COR-L47 (cell line): Measurements from ENCODE around the gene SEC63.
"Not testable (repeated sequence)": the region's sequence is repeated elsewhere in the genome, so short reads cannot be mapped to it uniquely, and the experiment has no call there.

Experiments
- DNase-seq: peaks from one replicate; lab custom pipeline; 2025; lab: John Stamatoyannopoulos, UW

SEC63 gene

GRCh38 chr6:107862383-107862782, 95.6 kb downstream of the SEC63 start:
- no peak for DNase-seq

GRCh38 chr6:107860963-107861362, 97.0 kb downstream of the SEC63 start:
- DNase-seq = not testable (repeated sequence)

DNA sequence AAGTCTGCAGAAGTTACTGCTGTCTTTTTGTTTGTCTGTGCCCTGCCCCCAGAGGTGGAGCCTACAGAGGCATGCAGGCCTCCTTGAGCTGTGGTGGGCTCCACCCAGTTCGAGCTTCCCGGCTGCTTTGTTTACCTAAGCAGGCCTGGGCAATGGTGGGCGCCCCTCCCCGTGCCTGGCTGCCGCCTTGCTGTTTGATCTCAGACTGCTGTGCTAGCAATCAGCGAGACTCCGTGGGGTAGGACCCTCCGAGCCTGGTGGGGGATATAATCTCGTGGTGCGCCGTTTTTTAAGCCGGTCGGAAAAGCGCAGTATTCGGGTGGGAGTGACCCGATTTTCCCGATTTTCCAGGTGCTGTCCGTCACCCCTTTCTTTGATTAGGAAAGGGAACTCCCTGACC, 97.9 kb downstream of the SEC63 start:
- not testable (repeated sequence) for DNase-seq

DNA sequence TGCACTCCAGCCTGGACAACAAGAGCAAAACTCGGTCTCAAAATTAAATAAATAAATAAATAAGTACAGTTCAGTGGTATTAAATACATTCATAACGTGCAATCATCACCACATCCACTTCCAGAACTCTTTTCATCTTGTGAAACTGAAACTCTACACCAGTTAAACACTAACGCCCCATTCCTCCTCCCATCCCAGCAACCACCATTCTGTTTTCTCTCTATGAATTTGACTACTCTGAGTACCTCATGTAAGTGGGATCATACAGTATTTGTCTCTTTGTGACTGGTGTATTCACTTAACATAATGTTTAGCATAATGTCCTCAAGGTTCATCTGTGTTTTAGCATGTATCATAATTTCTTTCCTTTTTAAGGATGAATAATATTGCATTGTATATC, 104.8 kb downstream of the SEC63 start:
- DNase-seq = no peak

DNA sequence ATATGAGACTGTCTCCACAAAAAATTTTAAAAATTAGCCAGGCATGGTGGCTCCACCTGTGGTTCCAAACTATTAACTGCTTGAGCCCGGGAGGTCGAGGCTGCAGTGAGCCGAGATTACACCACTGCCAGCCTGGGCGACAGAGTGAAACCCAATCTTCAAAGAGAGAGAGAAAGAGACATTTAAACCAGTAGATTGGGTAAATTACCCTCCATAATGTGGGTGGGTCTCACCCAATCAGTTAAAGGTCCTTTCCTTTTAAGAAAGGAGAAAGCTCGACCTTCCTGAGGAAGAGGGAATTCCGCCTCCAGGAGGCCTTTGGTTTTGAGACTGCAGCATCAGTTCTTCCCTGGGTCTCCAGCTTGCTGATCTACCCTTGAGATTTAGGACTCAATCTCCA, 108.7 kb downstream of the SEC63 start:
- no peak for DNase-seq

GRCh38 chr6:107847844-107848802, 109.9 kb downstream of the SEC63 start:
- DNase-seq = peak; percentile 30

- DNase-seq = no peak
These were observed 111.7 kb downstream of the SEC63 start for GRCh38 chr6:107846262-107846795.

GRCh38 chr6:107845777-107846176, 112.2 kb downstream of the SEC63 start:
- DNase-seq = no peak

- no peak for DNase-seq
These were observed 114.6 kb downstream of the SEC63 start for GRCh38 chr6:107843400-107843799.

DNA sequence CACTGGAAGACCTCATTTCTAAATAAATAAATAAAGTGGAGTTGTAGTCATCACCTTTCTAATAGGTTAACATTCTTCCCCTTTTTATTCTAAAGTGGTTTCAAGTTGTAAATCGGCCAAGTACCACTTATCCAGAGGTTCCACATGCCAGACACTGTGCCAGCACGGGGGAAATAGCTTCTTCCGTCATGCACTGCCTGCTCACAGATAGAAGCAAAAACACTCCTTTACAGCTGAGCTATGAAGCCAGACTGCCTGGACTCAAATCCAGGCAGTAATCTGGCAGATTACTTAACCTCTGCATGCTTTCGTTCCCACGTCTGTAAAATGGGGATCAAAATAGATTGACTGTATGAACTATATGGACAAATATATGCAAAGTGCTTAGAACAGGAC, 116.7 kb downstream of the SEC63 start:
- no peak for DNase-seq

- DNase-seq = no peak
These were observed 117.3 kb downstream of the SEC63 start for GRCh38 chr6:107840636-107841274.

DNA sequence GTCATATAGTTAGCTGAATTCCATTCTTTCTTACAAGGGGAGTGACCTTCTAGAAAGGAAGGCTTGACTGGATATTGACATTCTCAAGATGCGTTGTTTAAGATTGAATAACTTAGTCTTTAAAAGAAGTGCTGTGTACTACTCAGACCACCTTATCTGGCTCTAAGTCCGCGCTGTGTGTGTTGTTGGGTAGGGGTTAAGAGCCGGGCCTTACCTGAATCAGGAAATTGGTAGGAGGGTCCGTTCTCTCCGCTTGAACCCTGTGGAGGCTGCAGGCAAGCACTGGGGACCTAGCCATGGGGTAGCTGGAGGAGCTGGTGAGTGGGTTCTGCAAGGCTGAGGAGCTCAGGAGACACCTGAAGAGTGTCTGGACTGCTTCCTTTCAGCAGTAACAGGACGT, 124.9 kb downstream of the SEC63 start:
- DNase-seq = no peak

DNA sequence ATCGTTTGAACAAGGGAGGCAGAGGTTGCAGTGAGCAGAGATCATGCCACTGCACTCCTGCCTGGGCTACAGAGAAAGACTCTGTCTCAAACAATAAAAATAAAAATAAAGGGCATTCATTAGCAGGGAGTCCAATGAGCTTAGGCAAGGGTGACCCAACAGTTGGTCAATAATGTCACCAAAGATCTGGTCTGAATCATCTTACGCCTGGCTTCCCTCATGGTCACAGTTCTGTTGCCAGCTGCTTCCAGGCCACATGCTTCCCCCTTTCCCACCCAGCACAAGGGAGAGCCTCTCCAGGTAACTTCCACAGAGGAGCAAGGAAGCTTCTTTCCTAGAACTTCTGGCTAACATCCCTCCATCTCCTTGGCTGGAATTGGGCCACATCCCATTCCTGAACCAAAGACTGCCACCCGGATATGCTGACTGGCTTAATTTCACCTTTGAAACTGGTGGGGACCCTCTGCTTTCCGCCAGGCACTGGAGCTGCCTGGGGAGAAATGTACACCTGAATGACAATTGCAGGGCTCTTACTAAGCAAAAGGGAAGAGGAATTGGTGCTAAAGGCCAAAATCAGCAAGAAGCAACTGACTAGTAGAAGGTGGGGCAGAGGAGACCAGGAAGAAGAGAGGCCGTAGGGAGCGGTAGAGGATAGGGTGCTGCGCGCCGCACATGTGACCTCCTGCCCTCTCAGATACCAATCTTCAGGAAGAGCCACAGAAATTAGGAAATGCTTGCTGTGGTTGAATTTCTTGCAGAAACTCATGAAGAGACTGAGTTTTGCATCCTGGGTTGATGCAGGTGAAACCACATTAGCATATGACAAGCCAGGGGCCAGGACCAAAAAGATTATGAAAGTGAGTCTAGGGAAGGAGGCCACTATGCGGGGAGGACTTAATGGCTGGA, 125.6 kb downstream of the SEC63 start:
- no peak for DNase-seq

GRCh38 chr6:107830060-107830459, 127.9 kb downstream of the SEC63 start:
- DNase-seq = no peak

- no peak for DNase-seq
These were observed 130.5 kb downstream of the SEC63 start for GRCh38 chr6:107827541-107827940.

DNA sequence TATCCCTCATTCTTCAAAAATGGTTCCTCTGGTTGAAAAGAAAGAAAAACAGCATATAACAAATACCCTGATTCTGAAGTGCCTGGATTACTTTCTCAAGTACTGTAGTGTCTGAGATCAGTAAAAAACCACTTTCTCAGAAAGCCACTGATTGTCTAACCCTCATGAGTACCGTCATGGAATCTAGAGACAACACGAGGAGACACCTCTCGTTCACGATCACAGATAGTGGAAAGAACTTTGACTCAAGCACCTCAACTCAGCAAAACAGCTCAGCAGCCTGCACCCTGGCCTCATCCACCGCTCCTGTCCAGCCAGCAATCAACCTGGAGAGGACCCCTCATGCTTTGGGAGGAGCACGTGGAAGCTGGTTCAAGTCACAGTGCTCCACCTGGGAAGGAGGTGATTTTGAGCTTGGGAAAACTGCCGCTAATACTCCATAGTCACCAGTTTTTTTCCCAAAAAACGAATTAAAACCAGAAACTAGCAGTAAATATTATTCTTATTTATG, 134.9 kb downstream of the SEC63 start:
- no peak for DNase-seq

DNA sequence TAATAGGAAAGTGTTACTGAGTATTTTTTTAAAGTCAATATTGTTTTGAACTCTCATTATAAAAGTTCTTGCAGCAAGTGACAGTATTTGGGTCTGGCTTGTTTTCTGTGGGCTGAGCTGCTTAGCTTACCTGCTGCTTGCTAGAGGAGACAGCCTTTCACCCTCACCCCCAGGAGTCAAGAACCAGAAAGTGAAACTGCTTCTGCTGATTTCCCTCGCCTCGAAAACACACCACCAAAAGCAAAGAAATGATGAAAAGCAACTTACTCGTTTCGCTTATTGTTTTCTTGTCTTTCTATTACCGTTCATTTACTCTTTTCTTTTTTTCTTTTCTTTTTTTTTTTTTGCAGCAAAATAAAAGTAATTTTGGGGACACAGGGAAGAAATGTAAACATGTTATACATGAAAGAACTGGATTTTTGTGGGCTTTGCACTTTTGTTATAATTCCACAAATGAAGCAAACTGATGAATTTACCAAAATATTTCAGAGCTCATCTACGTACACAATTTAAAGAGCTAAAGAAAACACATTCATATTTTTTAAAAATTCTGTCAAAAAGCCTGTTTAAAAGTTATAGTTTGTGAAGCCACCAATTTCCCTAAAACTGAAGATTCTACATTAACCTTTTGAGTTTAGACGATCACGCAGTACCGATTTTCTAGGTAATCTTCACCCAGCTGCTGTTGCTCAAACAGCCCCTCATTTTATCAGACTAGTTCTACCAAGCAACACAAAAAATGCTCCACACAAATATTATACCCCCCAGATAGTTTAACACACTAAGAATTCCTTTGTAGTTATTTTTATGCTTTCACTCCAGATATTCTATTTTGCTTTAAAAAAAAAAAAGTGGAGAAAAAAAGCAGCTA, 135.6 kb downstream of the SEC63 start:
- no peak for DNase-seq

DNA sequence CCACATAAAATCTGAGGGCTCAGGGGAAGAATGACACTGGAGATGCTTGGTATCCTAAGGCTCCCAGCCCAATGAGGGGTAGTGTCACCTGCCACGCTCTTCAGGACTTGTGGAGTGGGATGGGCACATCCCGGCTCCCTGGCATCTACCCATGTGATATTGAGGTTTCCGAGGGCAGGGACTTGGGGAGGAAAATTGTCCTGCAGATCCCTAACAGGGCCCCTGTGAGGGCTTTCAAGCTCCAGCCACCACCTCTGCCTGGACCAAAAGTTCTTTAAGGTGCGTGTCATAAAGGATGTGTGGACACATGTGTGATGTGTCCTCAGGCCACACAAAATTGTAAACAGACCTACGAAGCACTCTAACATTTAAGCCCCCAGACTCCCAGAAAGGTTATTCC, 136.4 kb downstream of the SEC63 start:
- no peak for DNase-seq

DNA sequence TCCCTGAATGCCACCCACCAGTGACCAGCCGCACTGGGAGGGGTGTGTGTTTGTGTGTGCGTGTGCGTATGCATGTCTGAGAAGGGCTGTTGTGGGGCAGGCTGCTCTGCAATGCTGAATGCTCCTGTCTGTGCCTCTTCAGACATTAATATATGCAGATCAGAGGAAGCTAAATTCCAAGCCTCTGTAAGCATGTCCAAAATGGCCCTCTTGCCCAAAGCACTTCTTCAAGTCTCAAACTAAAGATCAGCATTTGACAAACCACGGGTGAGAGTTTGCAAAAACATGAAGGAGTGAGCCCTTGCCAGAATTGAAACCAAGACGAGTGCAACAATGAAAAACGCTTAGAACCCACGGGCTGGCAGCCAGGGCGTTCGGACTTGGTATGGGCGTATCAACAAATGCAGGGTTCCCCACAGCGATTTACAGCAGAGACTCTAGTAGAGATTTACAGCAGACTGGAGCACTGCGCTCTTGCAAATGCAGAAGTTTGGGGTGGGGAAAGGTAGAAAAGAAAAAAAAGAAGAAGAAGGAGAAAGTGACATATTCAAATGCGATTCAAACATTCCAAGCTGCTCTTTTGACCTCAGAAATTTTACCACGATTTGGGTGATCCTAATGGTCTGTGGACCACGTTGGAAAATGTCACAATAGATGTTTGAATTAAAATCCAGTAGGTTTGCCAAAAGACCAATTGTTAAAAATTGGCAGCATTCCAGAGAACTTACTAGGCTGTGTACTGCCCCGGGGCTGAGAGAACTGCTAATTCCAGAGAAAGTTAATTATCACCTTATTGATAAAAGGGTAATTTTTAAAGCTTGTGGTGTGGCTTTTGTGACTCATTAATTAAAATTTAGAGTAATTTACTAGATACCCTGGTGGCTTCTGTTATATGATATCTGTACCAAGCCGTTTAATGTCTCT, 137.4 kb downstream of the SEC63 start:
- DNase-seq = peak; percentile 84

DNA sequence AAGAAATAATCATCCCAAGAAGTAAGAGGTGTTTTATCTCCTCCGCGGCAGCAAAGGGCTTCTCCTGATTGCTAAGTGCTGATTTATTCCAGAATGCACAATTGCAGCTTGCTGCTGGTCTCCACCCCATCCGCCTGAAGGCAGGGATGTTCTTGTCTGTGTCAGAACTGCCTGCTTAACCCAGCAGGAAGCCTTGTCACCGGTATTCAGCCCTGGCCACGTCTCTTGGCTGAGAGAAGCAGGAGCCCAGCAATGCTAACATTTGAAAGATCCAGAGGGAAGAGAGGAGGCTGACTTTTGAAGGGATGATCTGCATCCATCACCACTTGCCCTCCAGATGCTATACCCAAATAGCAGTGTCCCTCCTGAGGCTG, 138.1 kb downstream of the SEC63 start:
- peak; percentile 50 for DNase-seq
